ENCODE data around the gene RBFOX2.

RBFOX2 gene

GRCh38 chr22:35914357-35914664 is 114.3 kb downstream of the RBFOX2 start:
- Histone ChIP-seq H3K4me3 (ENCODE audit: low read depth, low read length) (peak overlapping the region; percentile 55), H3K36me3 (no peaks in the 10 kb centered on the region), H3K27ac (peak overlapping the region; percentile 93), H3K9me3 (ENCODE audit: severe bottlenecking) (no peaks in the 10 kb centered on the region), H3K27me3 (ENCODE audit: insufficient read depth, low read depth, severe bottlenecking) (no peaks in the 10 kb centered on the region)
- TF ChIP-seq CTCF (IDR thresholded peaks at IDR 0.05; ENCODE audit: low read depth, low read length) = no peak
- no peak for DNase-seq

- TF ChIP-seq CTCF (IDR thresholded peaks at IDR 0.05; ENCODE audit: low read depth, low read length) = no peak
- Histone ChIP-seq H3K27me3 (ENCODE audit: insufficient read depth, low read depth, severe bottlenecking) (no peaks in the 10 kb centered on the region), H3K9me3 (ENCODE audit: severe bottlenecking) (no peaks in the 10 kb centered on the region), H3K4me3 (ENCODE audit: low read depth, low read length) (peak overlapping the region; percentile 55), H3K27ac (peak overlapping the region; percentile 93), H3K36me3 (no peaks in the 10 kb centered on the region)
- peak; percentile 27 for DNase-seq
These were observed 114.7 kb downstream of the RBFOX2 start for GRCh38 chr22:35913925-35914324.

- Histone ChIP-seq H3K36me3 (no peaks in the 10 kb centered on the region), H3K4me3 (ENCODE audit: low read depth, low read length) (no peak overlapping the region), H3K9me3 (ENCODE audit: severe bottlenecking) (no peaks in the 10 kb centered on the region), H3K27me3 (ENCODE audit: insufficient read depth, low read depth, severe bottlenecking) (no peaks in the 10 kb centered on the region), H3K27ac (no peak overlapping the region)
- DNase-seq = no peak
- no peak for TF ChIP-seq CTCF (IDR thresholded peaks at IDR 0.05; ENCODE audit: low read depth, low read length)
These were observed 116.0 kb downstream of the RBFOX2 start for GRCh38 chr22:35912658-35913057.

- H3K27me3 ChIP-seq (ENCODE audit: insufficient read depth, low read depth, severe bottlenecking) = no peaks in the 10 kb centered on the region
- TF ChIP-seq CTCF (IDR thresholded peaks at IDR 0.05; ENCODE audit: low read depth, low read length) = no peak
- no peak for DNase-seq
- H3K36me3 ChIP-seq = no peaks in the 10 kb centered on the region
- H3K27ac ChIP-seq = no peak overlapping the region
- H3K4me3 ChIP-seq (ENCODE audit: low read depth, low read length) = no peak overlapping the region
- no peaks in the 10 kb centered on the region for H3K9me3 ChIP-seq (ENCODE audit: severe bottlenecking)
These were observed 116.7 kb downstream of the RBFOX2 start for GRCh38 chr22:35911877-35912276.

GRCh38 chr22:35910926-35911325 is 117.7 kb downstream of the RBFOX2 start:
- H3K36me3 ChIP-seq = no peaks in the 10 kb centered on the region
- H3K27ac ChIP-seq = no peak overlapping the region
- no peak for DNase-seq
- no peak overlapping the region for H3K4me3 ChIP-seq (ENCODE audit: low read depth, low read length)
- TF ChIP-seq CTCF (IDR thresholded peaks at IDR 0.05; ENCODE audit: low read depth, low read length) = no peak
- H3K27me3 ChIP-seq (ENCODE audit: insufficient read depth, low read depth, severe bottlenecking) = no peaks in the 10 kb centered on the region
- H3K9me3 ChIP-seq (ENCODE audit: severe bottlenecking) = no peaks in the 10 kb centered on the region

- H3K4me3 ChIP-seq (ENCODE audit: low read depth, low read length) = no peak overlapping the region
- no peaks in the 10 kb centered on the region for H3K27me3 ChIP-seq (ENCODE audit: insufficient read depth, low read depth, severe bottlenecking)
- no peak overlapping the region for H3K27ac ChIP-seq
- no peaks in the 10 kb centered on the region for H3K36me3 ChIP-seq
- no peak for DNase-seq
- H3K9me3 ChIP-seq (ENCODE audit: severe bottlenecking) = no peaks in the 10 kb centered on the region
- TF ChIP-seq CTCF (IDR thresholded peaks at IDR 0.05; ENCODE audit: low read depth, low read length) = no peak
These were observed 118.4 kb downstream of the RBFOX2 start for GRCh38 chr22:35910003-35910769.
